Limb (tissue), 2 donors: Measurements from ENCODE around the gene WHRN.

ENCODE experiments used
- DNase-seq, 2 donors: peaks; one replicate each; pipeline ENCODE4 v3.0.0-alpha.2; 2016; ENCODE audit errors: extremely low spot score in 2 of 2

WHRN gene

DNA sequence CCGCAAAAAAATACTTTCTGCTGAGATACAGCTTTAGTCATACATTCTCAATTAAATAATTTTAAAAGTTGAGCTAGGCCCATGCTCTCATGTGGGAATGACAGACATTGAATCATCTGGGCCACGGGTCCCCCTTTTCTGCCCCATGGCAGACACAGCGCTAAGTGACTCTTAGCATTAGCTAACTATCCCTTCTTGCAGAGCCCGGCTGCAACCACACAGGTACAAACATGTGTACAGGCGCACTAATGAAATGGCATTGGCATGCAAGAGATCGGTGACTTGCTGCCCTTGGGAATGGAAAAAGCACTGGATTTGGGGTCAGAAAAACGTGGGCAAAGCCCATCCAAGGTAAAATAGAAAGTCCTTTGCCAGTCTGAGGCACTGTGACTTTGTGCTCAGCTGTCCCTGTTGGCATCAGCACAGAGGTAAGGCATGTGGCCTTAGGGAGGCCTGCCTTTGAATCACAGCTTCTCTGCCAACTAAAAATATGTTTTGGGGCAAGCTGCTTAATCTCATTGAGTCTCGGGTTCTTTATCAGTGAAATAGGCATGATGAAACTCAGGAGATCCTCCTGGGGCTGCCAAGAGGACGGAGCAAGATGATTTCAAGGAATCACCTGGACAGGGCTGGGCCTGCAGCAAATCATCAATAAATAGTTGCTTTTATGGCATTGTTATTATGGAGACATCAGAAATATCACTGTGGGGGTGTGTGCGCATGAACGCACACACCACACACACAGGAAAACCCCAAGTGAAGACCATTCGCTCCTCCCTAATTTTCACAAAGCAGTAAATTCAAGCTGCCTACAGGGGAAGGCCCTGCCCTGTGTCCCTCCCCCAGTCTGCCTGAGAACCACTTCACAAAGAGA is 54.2 kb downstream of the WHRN start:
- no peak for DNase-seq

DNA sequence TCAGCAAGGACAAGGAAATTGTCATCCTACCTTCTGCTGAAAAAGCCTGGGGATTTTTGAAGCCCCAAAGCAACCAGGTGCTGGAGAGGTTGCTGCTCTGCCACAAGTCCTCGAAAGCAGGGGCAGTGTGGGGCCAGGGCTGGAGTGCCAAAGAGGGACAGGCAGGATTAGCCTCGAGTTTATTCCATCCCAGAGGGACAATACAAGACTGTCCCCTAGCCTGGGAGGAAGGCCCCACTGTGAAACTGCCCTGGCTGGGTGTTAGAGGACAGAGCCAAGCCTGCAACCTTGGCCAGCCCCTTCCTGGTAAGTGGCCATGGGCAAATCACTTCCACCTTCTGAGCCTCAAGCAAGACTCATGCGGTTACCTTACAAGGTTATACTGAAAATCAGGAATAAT is 55.1 kb downstream of the WHRN start:
- no peak for DNase-seq

DNA sequence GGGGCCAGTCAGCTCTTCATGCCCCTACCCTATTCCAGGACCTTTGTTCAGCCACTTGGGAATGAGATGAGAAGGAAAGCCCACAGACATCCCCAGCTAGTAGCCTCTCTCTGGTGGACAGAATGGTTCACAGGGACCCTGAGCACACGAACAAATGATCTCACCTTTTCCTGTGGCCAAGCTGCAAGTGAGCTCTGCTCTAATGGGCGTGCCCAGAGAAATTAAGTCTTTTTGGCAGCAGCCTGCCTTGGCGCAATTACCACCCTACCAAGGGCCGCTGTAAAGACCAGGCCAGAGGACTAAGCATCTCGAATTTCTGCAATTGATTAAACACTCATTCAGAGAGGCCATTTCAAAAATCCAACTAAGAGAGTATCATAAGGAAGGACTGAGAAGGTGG is 56.0 kb downstream of the WHRN start:
- no peak for DNase-seq

DNA sequence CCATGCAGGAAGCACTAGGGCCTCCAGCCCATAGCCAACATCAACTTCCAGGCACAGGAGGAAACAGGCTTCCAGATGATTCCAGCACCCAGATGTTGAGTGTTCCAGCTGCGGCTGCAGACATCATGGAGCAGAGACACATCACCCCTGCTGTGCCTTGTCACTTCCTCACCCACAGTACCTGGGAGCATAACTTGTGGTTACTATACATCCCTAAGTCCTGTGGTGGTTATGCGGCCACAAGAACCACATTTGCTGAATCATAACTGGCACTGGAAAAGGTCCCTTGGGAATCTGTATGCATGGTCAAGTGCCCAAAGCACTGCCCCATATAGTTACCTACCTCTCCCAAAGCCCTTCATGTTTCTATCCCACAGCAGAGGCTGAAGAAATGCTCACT is 56.6 kb downstream of the WHRN start:
- DNase-seq = no peak

DNA sequence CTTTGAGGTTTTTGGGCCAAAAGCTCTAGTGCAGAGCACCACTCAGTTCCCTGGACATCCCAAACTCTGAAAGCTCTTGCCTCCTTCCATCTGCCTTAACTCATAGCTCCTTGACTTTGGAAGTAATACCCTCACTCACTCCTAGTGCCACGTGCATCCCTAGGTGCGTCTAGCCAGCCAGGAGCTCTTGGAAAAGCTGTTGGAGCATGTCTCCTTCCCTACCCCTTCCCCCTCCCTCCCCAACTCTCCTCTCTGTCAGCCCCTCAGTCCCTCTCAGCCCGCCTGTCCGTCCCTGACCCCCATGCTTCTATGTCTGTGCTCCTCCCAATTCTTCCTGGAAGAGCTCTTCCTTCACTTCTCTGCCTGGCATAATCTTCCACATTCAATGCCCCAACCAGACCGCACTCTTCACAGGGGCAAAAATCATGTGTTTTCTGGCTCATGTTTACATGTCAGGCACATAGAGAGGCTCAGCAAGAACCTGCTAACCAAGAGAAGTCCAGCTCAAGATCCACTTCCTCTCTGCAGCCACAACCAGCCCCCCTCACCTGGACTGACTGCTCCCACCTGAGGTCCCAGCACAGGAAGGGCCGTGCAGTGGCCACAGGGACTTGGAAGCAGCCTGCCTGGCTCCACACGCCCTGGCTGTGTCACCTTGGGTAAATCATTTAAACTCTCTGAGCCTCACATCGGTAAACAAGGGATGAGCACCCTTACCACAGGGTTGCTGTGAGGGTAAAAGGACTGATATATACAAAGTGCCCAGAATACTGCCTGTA is 58.4 kb downstream of the WHRN start:
- no peak for DNase-seq

DNA sequence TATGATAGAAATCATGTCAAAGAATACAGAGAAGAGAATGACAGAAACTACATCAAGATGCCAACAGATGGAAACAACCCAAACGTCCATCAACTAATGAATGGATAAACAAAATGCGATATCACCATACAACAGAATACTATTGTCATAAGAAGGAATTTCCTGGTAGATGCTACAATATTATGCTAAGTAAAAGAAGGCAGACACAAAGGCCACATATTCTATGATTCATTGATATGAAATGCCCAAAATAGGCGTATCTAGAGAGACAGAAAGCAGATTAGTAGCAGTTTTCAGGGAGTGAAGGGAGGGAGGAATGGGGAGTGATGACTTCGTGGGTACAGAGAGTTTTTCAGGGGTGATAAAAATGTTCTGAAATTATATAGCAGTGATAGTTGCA is 59.2 kb downstream of the WHRN start:
- DNase-seq = no peak

DNA sequence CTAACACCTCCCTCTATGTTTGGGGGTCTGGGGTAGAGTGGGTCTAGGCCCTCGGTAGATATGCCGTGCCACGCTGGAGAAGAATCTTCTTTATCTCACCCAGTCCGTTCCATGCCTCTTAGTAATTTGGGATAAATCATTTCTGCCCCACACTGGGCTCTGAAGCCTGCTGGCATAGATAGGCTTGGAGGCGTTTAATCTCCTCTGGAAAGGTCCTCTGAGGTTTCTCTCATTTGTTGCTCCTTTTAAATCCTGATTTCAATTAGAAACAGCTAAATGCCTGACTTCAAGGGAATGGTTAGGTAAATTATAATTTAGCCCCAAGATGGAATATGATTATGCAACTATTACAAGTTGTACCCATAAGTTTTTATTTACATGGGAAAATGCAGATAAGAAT is 59.7 kb downstream of the WHRN start:
- DNase-seq = no peak

DNA sequence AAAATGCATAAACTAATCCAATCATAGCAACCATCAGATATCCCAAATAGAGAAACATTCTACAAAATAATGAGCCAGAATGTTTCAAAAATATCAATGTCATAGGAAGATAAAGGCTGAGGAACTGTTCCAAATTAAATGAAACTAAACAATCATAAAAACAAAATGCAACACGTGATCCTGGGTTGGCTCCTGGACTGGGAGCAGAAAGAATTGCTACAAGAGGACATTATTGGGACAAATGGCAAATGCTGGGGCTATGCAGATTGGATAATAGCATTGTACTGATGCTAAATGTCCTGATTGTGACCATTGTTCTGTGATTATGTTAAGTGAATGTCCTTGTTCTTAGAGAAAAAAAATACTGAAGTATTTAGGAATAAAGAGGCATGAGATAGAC is 63.3 kb downstream of the WHRN start:
- DNase-seq = no peak

DNA sequence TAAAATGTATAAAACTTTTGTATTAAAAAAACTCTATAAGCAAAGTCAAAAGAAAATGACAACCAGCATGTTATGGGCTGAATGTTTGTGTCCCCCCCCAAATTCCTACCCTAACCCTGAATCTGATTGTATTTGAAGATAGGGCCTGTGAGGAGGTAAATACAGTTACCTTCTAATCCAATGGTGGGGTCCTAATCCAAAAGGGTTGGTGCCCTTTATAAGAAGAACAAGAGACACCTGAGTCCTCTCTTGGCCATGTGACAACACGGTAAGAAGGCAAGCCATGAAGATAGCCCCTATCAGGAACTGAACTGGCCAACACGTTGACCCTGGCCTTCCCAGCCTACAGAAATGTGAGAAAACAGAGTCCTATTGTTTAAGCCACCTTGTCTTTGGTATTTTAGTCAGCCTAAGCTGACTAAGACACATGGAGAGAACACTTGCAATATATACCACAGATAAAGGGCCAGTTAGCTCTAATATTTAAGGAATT is 67.8 kb downstream of the WHRN start:
- no peak for DNase-seq

DNA sequence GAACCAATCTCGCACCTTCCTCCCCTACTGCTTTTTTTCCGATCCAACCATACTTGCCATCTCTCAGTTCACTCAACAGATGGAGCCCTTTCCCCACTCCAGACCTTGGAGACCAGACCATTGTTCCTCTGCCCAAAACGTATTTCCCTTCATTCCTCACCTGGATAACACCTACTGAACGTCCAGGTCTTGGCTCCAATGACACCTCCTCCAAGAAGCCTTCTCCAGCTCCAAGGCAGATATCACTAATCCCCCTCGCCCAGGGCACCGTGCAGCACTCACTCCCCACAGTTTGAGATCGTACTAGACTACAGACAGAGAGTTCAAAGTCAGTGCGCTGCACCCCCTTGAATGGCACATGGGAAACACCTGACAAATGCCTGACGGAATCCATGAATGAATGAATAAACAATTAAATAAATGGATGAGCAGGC is 70.4 kb downstream of the WHRN start:
- DNase-seq = peak; percentile 30 to 51

DNA sequence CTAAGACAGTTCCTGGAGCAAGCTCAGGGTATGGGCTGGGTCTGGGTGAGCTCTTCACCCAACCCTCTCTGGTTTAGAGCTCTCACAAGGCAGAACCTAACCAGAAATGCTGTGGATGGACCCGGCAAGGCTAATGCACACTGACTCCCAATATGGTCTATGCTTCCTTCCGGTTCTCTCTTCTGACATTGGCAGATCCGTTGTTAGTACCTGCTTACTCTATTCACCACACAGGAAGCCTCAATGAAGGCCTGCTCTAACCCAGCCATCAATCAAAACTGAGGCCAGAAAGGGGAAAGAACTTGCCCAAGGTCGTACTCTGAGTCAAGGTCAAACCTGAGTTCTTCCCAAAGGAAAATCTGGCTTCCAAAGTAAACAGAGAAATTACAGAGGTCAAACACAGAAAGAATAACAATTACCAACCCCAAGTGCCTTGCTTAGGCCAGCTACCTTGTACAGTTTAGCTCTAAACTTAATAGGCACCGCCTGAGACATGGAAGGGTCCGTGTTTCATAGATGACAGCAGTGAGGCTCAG is 71.5 kb downstream of the WHRN start:
- peak in 1 of 2 donors; percentile 9 for DNase-seq

DNA sequence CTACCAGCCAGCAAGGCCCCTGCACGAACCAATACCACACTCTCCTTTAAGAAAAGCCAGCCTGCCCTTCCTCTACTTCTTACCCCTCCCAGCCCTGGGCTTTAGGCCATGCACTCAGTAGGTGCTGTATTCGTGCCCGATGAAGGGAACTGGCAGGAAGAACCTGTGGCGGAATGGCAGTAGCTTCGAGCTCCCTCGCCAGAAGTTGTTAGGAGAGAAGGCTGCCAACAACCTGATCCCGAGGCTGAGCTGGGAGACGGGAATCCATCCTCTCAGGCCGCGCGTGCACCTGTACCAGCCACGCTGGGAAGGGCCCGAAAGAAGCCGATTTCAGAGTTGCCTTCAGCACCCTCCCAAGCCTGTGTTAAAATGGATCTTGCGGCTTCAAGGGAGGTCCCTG is 72.2 kb downstream of the WHRN start:
- DNase-seq = peak in 1 of 2 donors; percentile 12

DNA sequence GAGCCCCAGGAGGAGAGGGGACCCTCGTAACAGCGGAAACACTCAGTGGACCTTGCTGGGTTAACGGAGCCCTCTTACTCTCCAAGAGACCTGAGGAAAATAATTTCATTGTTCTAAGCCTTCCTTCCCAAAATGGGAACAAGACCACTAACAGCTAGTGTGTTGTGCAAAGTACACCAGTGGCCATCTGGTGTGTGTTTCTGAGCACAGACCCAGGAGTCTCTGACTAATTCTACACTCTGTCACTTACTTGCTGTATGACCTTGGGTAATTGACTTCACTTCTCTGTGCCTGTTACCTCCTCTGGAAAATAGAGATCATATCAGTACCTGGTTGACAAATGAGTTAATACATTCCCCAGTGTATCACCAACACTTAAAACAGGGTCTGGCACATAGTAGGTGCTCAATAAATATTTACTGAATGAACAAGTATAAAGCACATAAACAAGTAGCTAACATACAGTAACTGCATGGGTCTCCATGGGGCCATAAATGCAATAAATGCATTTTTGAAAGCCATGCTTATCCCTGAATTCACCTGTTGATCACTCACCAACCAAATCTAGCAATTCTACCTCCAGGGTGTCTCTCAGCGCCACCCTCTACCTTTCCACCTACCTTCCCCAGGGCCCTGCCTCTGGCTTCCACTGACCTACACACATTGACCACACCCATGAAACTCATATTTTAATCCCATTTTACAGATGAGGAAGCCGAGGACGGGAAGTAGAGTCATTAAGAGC is 72.8 kb downstream of the WHRN start:
- DNase-seq = no peak

DNA sequence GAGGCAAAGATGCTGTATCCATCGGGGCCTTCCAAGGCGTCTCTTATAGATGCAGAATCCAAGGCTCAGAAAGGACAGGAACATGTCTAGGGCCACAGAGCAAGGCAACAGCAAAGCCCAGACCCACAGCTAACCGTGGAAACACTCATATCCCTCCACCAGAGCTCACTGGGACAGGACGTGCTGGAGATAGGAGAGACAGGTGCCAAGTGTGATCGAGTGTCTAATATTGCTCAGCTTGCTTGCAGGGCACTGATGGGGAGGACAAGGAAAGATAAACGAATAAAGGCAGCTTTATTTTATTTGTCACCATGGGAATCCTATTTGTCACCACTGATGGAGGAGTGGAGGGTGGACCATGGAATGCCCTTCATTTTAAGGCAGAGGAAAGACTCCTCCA is 73.5 kb downstream of the WHRN start:
- DNase-seq = no peak

DNA sequence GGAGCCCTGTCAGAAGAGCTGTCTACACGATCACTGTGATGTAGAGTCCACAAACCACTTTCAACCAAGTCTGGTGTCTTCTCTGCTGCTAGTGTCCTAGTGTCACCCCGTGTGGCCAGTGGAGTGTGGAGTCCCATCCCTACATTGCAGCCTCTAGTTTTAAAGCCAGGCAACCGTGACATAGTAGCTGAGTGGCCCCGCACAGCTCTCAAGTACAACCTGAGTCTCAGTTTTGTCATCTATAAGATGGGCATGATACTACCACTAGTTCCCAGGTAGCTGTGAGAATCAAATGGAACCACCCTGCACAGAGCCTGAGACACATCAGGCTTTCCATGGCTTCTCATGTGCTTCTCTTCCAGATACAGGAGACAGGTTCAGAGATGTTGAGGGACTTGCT is 74.3 kb downstream of the WHRN start:
- no peak for DNase-seq

DNA sequence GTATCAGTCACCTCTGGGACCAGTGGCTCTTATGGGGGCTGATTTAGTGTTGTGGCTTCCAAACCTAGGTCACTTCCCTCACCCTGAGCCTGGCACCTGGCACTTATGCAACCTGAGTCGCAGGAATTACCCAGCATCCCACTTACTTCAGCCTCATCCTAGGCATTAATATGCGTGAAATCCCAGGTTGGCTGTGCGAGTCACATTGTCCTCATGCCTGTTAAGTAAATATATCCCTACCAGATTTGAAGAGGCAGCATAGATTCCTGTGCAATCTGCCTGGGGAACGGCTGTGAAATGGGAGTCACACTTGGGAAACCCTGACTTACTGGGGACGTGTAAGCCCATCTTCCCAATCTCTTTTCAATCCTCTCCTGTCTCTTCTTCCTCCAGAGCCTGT is 74.8 kb downstream of the WHRN start:
- peak in 1 of 2 donors; percentile 11 for DNase-seq

DNA sequence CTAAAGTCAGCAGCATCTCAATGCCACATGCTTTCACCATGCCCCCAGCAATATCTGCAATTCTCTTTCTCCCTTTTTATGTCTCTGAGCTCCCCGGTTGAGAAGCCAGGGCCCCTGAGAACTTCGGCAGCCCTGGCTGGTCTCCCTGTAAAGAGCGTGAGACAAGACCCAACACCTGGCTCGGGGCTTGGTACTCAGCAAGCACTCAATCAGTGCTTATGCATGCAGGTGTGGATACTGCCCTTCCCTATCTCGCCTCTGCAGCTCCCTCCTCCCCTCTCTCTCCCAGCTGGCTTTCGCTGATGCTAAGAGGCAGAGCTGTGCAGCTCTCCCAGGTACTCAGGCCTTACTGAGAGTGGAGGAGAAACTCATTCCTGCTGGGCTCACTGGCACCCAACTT is 75.8 kb downstream of the WHRN start:
- peak in 1 of 2 donors; percentile 20 for DNase-seq

DNA sequence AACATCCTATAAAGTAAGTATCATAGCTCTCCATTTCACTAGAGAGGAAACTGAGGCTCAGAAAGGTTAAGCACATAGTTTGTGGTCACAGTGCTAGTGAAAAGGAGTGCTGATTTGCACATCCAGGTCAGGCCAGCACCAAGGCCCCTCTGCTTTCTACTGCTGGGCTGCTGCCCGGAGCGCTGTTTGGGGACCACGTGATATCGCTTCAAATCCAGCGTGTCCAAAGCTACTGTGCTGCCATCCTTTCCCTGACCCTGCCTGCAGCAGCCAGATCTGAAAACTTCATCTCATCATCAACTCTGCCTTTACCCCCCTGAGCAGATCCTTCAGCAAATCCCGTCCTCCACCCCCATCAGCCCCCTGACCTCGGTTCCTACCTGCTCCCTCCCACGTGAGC is 76.8 kb downstream of the WHRN start:
- DNase-seq = no peak

DNA sequence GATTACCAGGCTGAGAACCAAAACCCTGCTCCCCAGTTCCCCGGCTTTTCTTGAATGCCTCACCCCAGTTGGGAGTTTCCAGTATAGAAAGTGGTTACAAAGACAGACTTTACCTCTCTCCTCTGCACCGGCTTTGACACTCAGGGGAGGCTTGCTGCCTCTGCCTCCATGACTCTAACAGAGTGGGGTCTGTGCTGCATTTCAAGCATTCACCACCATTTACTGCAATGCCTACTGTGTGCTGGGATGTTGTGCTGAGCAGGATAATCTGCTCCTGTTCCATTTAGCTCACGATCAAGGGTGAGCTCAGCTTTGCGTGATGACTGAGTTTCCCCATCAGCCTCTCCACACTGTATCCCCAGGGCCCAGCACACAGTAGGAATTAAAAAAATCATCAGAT is 77.6 kb downstream of the WHRN start:
- no peak for DNase-seq

DNA sequence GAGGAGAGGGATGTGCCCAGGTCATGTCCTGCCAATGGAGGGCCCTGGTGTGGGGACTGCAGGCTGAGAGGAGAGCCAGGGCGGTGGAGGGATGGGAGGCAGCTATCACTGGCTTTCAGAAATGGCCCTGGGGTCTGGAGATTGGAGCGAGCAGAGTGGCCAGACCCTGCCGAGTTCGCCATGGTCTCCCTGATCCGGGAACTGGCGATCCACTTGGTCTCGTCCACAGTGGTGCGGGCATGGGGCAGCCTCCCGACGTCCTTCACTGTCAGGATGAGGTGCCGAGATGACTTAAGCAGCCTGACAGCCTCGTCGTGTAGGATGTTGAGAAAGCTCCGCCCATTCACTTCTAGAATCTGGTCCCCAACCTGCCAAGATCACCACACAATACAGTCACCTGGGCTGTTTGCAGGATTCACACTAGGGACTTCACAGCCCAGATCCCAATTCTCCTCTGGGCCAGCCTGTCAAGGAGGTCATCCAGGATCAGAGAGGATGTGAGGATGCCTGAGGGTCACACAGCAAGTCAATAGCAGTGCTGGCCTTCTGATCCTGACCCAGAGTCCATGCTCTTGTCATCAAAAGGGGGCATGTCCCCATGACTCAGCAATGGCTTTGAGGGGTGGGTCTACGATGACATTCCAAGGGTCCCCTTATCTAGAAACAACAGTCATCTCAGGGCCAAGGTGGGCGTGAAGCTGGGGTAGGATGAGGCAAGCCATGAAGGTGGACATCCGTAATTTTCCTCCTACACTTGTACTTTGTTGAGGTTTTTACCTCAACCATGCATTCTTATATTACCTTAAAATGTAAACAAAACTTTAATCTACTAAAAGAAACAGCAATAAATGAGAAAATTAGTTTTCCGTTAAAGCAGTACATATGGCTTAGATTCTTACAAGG is 79.0 kb downstream of the WHRN start:
- DNase-seq = no peak

DNA sequence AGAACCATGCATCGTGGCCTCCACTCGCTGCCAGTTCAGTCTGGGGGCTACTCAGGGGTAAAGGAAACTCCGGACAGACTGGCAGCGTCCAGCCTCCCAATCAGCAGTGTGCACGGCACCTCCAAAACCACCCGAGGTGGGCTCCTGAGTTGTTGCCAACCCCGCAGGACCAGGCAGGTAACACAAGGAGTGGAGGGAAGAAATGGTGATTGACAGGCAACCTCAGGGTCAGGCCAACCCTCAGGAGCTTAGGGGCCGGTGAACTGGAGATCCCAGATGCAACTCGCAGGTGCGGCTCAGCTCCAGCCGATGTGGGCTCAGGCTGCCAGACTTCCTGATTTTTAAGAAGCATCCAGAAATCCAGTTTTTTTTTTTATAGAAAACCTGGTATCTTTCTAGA is 80.1 kb downstream of the WHRN start:
- DNase-seq = no peak
